ENCODE data around the gene CDKAL1.

The CDKAL1 gene

DNA sequence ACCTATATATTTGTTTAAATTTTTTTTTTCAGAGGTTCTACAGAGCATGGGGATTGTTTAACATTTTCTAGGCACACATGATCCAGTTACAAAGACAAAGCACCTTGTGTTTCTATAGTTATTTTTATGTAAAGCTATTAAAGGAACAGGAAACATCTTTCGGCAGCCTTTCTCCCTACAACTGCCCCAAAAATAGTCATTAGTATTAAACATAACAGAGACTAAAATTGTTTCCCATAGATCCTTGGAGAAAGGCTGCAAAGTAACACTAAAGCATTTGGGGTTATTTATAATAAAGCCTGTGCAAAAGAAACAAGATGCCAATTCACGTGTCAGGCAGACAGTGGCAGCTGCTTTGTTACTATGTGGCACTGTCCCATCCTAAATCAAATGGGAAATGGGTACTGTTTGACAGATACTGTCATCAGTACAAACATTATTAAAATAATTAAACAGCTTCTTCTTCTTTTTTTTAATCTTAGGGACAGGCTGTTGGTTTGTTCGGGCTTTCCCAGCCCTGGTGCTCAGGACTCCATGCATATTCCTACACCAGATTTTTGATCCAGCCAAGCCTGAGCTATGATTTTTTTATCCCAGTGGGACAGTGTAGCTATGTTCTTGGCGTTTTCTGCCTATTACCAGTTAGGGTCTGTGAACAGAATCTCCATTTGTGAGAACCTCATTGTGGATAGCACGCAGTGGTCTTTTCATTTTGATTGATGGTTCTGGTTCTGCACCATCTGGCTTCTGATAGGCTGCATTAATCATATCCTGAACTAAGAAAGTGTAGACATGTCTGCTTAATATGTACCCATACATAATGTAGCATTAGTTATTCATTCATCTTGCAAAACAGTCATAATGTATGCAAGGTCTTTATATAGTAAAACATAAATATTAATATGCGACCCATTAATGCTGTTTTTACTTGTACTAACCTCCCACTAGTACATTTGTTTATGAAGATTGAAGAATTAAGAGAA is 598.9 kb downstream of the CDKAL1 start:
- no peak for DNase-seq

DNA sequence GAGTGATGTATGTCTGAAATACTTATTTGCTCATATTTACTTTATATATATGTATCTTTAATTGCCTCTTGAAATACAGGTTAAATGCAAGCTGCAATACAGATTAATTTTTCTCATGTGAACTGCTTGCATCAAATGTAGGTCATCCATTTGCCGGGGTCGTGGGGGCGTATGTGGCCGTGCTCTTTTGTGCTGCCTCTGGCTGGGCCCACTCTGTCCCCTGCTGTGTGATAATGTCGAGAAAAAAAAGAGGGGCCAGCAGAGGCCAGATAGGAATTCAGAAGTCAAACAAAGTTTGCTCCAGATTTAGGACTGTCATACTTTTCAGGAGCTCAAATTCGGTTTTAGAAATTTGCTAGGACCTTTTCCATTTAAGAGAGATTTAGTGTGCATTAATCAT is 599.6 kb downstream of the CDKAL1 start:
- no peak for DNase-seq

DNA sequence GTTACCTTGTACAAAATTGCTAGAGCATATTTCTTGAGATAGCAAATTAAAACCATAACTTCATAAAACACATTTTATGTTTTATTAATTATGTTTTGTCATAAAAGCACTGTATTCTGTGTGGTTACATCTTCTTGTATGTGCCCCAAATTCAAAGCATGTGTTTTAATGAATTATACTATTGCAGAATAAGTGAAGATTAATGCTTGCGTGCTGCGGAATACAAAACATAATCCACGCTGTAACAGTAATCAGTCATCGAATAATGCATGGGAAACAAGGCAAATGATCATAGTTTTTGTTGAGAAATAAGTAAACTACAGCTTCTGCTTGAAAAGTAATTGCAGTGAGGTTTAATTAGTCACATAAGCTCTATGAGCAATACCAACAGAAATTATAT is 600.1 kb downstream of the CDKAL1 start:
- DNase-seq = no peak

DNA sequence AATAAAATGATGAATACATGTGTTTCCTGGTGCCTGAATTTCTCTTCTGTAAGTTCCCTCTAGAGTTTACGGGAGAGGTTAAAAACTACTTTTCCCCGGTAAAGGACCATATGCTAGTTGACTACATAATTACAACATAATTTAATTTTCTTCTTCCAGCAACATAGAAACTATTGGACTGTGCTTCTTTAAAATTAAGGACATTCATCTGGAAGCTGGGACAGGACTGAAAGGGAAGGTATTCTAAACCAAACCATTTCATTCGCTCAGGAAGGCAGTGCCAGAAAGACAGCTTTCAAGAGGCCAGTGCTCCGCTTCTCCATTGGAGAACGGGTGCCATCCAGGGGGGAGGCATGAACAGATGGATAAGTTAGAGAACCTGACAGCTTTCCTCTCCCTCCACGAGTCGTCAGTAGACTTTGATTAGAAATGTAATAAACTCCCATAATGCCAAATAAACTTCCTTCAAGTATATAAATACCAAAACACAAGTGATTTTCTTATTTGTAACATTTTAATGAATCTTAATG is 601.3 kb downstream of the CDKAL1 start:
- no peak for DNase-seq

DNA sequence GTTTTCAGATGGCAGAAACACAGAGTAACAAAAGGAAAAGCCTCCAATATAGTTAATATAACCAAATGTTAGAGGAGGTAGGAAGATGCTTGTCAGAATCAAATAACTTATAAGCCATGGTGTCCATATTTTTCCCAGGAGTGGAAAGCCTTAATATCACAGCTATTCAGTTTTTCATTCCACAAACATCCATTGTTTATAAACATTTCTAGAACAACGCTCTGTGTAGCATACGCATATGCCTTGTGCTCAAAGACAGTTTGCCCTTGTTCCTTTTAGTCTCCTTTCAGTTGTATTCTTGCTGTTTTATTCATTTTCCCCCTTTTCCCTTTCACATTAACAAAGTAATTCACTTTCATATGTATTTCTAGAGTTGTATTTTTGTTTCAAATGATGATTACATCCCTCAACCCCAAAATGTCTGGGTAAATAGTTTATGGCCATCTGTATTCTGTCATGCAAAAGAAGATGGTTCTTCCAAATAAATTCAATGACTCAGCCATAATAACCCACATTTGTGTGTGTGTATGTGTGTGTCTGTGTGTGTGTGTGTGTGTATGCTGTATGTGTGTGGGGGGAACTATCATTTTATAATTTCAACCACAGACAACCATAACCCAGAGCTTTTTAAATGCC is 603.6 kb downstream of the CDKAL1 start:
- no peak for DNase-seq

DNA sequence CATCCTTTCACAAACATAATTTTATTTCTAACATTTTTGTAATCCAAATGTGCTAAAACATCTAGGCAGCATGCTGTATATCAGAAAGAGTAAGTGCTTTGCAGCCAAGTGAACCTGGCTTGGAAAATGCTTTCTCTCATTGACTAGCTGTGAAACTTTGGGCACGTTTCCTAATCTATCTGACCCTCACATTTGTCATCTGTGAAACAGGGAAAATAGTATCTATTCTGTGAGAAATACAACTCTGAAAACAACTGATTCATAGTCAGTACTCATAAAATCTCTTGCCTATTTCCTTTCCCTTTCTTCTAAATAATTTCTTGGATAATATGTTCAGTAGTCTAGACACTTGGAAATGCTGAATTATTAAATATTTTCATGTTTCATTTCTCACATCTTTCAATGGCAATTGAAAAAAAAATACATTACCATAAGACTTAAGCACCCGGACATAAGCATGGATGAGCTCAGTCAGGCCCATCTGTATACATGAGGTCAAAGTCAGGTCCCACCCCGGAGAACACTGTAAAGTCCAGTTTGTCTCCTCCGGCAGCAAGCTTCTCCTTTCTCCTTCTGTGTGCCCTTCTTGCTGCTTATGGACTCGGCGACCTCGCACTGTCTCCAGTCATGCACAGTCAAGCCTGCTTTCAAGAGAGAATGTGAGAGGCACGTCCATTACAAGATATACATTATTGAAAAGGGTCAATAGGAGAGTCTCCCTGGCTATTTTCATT is 604.2 kb downstream of the CDKAL1 start:
- no peak for DNase-seq

DNA sequence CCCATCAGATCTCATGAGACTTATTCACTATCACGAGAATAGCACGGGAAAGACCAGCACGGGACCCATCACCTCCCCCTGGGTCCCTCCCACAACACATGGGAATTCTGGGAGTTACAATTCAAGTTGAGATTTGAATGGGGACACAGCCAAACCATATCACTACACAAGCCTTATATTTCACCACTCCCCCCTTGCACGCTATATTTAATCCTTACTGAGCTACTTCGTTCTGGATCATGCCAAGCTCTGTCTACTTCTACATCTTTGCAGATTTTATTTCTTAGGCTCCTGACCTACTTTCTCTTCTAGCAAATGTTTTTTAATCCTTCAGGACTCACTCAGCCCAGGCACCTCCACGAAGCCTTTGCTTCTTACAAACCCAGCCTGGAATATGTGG is 606.7 kb downstream of the CDKAL1 start:
- no peak for DNase-seq

DNA sequence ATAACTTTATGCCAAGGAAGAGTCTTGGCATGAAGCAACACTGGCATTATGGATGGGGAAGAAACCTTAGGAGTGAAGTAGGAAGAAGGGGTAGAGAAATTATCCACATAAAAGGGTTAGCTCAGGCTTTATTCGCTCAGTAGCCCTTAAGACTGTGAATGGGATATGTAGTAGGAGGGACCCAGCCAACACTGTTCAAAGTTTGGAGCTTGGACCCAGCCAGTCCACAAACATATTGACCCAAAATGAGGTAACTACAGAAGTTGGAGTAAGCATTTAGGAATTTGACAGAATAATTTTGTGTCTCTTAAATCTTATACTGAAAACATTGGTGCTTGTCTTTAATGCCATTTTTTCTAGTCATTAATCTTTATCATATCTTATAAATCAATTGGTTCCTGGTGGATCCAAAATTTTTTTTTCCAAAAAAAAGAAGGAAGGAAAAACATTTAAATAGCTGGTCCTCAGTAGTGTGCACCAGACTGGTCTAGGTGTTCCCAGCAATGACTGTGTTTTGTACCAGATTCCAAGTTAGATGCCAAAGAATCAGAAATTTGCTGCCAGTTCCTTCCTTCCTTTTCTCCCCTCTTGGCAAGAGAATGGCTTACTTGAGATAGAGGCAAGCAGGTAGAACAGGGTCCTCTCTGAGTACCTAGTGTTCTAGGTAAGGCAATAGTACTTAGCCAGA is 607.5 kb downstream of the CDKAL1 start:
- DNase-seq = no peak

DNA sequence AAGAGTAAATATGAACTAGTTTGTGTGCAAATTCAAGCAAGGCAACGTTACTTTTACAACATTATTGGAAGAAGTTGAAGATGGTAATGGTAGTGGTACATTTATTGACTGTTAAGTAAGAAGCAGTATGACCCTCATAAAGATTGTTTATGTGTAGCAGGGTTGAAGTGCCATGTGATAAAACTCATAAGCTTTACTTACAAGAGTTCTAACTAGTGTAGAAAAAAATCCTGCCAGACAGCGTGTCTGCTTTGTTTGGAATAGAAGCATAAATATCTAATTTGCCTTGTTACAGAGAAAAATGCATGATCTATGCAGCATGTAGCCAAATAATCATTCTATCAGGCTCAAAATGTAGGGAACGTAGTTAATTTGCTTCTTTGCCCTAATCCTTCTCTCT is 608.5 kb downstream of the CDKAL1 start:
- no peak for DNase-seq

DNA sequence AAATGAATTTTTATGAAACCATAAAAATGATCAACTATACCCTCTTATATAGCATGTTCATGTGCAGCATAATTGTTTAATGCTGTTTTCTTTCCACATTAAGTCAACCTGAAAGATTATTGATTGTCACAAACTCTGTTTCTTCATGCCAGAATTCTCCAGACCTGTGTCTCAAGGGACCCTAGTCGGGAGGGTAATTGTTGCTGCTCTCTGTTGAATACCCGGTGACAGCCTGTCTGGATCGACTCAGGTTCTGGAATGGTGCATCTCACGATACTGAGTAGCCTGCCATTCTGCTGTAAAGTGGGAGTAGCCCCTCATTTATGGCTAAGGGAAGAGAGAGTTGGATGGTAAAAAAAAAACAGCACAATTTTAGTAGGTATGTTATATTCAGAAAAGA is 609.4 kb downstream of the CDKAL1 start:
- DNase-seq = no peak

DNA sequence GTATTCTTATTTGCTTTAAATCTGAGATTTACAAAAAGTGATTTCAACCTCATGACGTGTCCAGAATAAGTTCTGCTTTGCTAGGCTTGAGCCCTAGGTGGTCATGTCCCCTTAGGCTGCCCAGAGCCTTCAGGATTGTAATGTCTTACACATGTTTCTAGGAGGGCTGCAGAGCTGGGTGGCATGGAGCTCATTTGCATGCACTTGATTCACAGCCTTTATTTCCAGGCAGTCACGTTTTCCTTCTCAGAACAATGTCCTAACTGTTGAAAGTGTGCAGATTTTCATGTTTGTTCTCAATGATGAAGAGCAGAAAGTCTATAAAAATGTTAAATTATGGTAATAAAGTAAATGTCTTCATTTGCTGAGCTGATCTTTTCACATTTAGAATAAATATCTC is 610.7 kb downstream of the CDKAL1 start:
- DNase-seq = no peak

DNA sequence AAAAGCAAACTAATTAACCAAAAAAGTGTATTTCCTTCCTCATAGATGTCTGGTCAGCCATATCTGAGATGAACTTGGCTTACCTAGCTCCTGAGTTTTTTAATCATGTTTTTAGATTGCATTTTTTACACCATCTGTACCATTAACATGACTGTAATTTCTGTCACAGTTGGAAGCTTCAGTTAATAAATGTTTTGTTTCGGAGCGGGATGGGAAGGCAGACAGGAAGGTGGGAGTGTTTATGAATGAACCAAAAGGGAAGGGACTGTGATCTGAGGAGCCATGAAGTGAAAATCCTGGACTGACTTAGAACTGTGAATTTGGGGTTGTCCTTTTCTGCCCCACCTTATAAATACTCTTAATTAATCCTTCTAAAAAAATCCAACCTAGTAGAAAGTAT is 613.7 kb downstream of the CDKAL1 start:
- DNase-seq = no peak

DNA sequence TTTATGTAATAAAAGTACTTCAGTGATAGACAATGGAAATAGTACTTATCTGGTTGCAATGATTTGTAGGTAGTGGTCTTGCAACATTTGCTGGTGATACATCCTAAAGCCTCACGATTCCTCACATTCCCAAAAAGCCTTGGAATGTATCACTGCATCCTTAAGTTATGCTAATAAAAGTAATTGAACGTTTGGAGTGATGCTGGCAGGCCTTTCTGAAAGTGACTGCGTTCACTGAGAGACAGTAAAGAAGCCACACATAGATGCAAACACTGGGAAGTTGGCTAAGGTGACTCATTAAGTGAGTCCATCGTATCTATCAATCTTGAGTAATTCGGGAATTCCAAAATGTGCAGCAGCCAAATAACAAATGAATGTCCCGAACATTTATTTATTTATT is 615.2 kb downstream of the CDKAL1 start:
- DNase-seq = no peak

DNA sequence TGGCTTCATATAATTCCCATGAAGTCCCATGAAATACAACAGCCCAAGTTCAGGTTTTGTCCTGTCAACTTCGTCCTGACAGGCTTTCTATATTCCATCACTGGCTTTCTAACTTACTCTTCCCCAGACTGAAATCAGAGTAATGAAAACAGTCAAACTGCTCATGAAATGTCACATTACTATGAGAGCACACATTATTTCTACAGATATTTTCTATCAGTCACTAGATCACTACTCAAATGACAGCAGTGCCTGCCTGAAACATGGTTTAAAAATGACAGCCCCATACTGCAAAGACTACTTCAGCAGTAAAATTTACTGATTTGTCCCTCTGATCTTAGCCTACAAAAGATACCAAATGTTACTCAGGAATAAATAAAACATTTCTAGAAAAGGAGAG is 616.4 kb downstream of the CDKAL1 start:
- DNase-seq = no peak

DNA sequence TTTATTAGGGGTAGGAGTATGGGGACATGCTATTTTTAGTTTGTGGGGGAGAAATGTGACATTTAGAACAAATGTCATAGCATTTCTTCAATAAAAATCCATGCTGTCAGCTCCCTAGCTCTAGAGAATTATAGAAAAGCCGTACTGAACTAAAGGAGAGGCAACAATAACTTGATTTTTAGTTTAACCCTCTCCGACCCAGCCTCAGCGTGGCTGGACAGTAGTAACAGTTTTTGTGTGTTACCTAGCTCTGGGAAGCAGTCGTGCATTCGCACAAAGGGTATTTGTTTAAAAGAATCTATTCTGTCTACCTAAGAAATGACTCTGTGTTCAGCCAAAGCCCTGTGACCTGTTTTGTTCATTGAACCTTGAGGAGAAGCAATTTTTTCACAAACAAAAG is 616.9 kb downstream of the CDKAL1 start:
- no peak for DNase-seq

DNA sequence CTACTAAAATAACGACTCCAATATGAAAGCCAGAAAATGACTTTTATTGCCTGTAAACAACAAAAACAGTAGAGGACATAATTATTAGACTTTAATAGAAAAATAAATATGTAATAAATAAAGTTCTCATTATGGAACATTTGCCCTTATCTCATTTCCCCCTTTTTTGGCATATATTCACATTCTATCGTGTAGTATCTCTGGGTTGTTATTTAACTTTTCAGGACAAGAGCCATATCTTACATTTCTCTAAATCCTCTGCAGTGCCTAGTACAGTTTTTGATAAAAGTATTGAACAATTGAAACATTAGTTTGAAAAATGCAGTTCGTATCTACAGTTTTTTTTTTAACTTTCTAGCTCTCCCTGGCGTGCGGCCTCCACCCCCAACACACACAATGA is 617.3 kb downstream of the CDKAL1 start:
- no peak for DNase-seq

DNA sequence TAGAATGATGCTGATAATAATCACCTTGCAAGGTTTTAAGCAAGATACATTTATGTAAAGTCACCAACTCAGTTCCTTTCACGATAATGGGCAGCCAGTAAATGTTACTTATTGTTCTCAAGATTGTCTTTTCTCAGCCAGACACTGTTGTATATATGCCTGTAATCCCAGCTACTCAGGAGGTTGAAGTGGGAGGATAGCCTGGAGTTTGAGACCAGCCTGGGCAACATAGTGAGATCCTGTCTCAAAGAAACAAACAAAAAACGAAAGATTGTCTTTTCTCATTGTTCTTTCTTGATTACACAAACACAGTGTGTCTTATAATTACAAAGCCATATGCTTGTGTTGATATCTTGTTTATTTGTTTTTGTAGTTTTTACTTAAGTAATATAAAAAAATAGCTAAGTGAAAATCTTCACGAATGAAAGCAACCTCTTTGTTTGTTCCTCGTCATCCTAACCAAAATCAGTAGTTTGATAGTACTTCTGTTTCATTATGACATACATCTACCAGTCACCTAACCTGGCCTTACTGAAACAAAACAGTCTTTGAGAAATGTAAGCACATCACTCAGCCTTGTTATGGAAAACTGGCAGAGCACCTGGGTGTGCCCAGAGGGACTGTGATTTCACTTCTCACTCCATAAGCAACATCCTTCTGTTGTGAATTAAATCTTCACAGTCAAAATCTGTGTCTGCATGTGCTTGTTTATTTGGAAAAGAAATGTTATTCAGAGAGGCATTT is 623.1 kb downstream of the CDKAL1 start:
- DNase-seq = no peak

DNA sequence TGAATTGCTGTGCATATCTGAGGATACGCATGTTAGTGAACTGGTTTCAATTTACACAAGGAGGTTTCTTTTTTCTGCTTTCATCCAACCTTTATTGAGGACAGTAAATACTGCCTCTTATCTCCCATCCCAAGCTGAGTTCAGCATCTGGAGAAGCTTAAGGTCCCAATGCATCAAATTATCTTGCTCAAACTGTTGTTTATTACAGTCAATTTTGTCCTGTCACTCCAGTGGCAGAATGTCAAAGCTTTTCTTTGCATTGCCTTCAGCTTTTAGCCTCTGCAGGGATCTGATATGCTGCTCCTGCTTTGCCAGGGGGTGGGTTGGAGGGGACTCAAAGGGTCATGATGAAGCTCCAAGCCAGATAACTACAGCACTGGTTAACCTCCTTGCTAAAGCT is 623.9 kb downstream of the CDKAL1 start:
- DNase-seq = no peak

DNA sequence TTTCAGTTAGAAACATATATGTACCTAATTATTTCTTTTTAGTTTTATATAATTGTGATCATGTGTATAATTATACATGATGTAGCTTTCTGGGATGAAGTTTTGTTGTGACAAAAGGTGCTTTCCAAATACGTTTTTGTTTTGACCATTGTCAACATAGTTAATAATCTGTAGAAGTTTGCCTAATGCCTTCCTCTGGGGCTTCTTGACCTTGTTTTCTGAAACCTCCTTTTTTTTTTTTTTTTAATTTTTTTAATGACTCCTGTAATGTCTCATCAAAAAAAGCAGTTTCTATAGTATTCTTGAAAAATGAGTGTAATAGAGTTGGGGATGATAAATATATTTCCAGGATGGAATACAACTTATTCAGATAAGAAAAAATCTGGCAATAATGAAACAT is 624.6 kb downstream of the CDKAL1 start:
- no peak for DNase-seq

DNA sequence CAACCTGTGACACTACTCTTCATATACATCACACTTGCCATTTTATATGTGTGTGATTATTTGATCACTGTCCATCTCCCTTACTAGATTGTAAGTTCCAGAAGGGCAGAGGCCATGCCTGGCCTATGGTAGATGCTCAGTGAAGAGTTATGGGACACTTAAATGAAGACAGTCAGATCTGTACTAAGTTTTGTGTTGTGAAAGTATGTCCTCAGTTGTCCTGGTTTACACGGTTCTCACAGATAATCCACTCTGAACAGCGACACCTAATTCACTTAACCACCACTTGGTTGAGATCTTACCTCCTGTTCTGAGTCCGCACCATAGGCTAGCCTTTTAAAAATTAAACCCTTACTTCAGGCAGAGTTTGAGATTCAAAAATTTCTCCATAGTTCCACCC is 625.2 kb downstream of the CDKAL1 start:
- DNase-seq = no peak

DNA sequence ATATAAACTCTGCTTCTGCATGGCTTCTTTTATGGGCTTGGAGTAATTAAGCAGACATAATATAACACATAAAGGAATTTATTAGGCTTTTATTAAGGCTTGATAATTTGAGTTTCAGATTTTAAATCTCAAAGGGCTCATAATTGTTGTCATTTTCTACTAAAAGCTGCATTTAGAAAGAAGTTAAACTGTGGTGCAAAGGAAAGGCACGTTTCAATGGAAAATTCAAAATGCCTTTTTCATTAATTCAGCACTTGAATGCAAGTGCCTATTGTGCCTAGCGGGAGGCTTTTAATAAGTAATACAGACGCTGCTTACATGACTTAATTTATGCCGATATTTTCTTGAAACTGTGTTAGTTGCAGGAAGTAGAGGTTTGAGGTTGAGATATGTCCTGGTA is 627.5 kb downstream of the CDKAL1 start:
- DNase-seq = no peak

Measured in activated naive CD4-positive, alpha-beta T cell (primary cell).